Cardiac fibroblast (primary cell): ENCODE results near the gene KY.

ENCODE experiments used
- DNase-seq, 2 donors: peaks; one replicate each; pipeline versions ENCODE4 v3.0.0 to v3.0.0-alpha.2; 2010; ENCODE audit warnings: low read depth in 2 of 2
- H3K4me3 ChIP-seq, 2 donors: replicated peaks in 1 of 2; 1 replicate in 1 of 2; 2 replicates in 1 of 2; pipeline ENCODE4 v1.5.1; 2011; ENCODE audit warnings: low read depth in 2 of 2, low read length in 2 of 2, mild to moderate bottlenecking in 2 of 2, moderate library complexity in 1 of 2
- TF ChIP-seq, protein P1 (sequence below): IDR thresholded peaks from one replicate; pipeline ENCODE4 v1.5.1; 2011; ENCODE audit warnings: low read depth, mild to moderate bottlenecking, low read length, inconsistent platforms

Gene KY

DNA sequence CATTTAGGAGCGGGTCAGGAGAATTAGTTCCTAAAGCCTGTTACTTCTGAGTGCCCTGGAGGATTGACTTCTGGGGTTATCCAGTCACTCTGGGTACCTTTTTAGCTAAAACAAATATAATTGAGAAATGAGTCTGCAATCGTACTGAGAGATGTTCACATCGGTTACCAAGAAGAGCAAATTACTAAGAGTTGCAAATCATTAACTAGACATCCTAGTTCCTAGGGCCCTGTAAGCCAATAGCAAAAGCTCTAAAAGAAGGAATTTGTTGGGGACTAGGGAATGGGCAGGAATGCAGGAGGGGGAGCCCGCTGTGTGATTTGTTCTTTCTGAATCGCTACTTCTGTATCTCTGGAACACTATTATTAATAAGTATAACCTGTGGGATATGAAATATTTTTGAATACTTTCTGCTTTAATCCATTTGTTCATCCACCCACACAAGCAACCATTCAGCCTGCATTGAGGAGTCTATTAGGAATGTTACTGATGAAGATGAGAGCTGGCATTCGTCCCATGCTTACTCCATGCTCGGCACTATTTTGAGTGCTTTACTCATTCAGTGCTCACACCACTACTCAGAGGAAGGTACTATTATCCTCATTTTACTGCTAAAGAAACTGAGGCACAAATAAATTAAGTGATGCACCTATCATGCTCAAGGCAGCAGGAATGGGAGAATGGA lies 31.5 kb upstream of the KY start:
- H3K4me3 ChIP-seq: no peak overlapping the region
- TF ChIP-seq, protein P1, sequence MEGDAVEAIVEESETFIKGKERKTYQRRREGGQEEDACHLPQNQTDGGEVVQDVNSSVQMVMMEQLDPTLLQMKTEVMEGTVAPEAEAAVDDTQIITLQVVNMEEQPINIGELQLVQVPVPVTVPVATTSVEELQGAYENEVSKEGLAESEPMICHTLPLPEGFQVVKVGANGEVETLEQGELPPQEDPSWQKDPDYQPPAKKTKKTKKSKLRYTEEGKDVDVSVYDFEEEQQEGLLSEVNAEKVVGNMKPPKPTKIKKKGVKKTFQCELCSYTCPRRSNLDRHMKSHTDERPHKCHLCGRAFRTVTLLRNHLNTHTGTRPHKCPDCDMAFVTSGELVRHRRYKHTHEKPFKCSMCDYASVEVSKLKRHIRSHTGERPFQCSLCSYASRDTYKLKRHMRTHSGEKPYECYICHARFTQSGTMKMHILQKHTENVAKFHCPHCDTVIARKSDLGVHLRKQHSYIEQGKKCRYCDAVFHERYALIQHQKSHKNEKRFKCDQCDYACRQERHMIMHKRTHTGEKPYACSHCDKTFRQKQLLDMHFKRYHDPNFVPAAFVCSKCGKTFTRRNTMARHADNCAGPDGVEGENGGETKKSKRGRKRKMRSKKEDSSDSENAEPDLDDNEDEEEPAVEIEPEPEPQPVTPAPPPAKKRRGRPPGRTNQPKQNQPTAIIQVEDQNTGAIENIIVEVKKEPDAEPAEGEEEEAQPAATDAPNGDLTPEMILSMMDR: no peak
- peak in 1 of 2 donors; percentile 49 for DNase-seq

DNA sequence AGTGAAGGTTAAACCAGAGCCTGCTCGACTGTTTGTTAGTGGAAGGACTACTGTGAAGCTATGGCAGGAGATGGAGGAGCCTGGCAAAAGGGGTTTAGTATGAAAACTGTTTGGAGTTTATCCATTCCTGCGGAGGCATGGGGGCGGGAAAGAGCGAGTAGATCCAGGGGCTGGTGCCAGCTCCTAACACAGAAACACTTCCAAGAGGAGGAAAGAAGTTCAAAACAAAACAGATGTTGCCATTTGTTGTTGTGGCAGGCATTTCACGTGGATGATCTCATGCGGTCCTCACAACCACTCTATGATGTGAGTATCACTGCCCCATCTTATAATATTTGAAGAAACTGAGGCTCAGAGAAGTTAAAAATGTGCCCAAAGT lies 30.7 kb upstream of the KY start:
- TF ChIP-seq, protein P1: no peak
- DNase-seq: no peak
- H3K4me3 ChIP-seq: no peak overlapping the region

DNA sequence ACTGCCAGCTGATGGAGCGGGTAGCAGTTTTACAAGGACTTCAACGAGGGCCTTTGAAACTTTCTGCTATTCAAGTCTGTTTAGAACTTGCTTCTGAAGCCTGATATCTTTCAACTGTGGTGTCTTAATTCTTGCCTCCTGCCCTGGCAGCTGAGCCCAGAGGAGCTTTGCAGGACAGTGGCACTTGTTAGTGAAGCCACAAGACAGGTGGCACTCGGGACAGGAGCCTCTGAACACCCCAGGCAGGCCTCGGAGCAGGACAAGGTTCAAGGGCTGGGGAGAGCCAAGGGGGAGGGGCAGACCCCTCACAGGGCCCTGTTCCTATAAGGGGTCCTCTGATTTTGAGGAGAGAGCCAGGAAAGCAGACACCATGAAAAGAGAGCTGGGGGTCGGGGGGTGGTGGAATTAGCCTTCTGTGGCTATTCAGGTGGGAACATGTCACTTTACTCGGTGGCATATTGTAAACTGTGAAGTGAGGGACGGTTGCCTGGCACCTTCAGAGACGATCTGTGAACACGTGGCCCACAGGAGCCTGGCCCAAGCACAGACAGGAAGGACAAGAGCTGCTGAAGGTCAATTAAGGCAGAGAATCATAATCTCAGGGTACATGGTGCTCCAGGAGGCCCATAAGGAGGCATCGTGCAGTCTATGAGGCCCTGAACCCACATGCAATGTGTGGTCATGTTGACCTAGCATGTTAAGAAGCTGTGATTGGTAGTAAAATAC lies 30.1 kb upstream of the KY start:
- no peak overlapping the region for H3K4me3 ChIP-seq
- no peak for DNase-seq
- TF ChIP-seq, protein P1: no peak

DNA sequence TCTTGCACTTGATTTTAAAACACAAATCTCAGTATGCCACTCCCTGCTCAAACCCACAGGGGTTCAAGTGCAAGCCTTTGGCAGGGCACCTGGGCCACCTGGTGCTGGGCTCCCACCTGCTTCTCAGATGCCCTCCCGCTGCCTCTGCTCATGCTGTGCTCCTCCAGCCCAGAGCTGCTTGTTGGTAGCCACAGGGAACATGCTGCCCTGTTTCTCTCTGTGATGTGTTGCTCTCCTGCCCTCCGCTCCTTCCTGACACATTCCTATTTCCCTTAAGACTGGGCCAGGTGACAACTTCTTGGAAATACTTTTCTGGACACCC lies 27.1 kb upstream of the KY start:
- TF ChIP-seq, protein P1: no peak
- DNase-seq: no peak
- H3K4me3 ChIP-seq: no peak overlapping the region

DNA sequence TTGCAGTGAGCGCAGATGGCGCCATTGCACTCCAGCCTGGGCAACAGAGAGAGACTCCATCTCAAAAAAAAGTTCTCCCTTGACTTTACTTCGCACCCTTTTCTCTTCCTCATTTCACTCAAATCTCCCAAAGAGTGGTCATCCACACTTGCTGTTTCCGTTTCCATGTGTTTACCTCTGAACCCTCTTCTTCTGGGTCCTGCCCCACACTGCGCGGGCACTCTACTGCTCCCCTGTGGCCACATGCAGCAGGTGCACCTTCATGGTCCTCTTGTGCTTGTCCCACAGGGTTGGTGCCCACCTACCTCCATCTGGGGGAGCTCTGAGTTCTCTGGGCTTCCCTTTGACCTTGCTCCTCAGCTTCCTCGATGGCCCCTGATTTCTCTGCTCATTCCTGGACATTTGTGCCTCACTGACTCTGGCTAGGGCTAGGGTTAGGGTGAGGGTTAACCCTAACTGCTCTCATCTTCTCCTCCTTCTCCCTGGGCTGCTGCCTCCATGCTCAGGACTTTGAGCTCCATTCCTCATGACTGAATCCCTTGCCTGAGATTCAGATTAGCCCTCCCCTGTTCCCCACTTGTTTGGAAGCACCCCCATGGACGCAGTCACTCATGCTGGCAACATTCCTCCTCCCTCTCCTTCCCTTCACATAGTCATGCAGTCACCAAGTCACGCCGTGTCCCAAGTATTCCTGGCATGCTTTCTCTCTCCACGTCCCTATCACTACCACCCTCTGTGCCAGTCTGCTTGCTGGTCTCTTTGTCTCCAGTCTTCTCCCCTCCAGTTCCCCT lies 26.6 kb upstream of the KY start:
- H3K4me3 ChIP-seq: no peak overlapping the region
- TF ChIP-seq, protein P1: peak; percentile 72
- DNase-seq: peak in 1 of 2 donors; percentile 11

DNA sequence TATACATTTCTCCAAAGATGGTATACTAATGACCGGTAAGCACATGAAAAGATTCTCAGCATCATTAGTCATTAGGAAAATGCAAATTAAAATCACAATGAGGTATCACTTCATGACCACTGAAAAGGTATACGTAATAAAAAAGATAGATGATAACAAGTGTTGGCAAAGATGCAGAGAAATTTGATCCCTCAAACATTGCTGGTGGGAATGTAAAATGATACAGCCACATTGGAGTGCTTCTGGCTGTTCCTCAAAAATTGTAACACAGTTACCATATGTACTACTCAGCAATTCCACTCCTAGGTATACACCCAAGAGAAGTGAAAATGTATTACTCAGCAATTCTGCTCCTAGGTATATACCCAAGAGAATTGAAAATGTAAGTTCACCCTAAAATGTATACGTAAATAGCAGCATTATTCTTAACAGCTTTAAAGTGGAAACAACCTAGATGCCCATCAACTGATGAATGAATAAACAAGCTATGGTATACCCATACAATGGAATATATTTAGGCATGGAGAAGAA lies 25.0 kb upstream of the KY start:
- TF ChIP-seq, protein P1: no peak
- H3K4me3 ChIP-seq: no peak overlapping the region
- peak in 1 of 2 donors; percentile 25 for DNase-seq
